GM23338 (cell line): ENCODE data around the gene PICALM. TPM values are rescaled to one million over a fixed set of nuclear protein-coding genes. Genes with fewer than 3 reads are reported as not detected.

Source experiments
- ATAC-seq: fragments of 200-7000 bp; cut with Tn5 transposase; 3 replicates; pipeline ENCODE4 v1.9.1; 2020
- DNase-seq: peaks from one replicate; pipeline ENCODE4 v3.0.0-alpha.2; 2015; ENCODE audit warnings: low spot score
- H2AFZ ChIP-seq: fragments of 200-600 bp; sonication (generic); 2 replicates; pipeline ENCODE4 v1.8.0; 2016; ENCODE audit warnings: antibody characterized with exemption, mild to moderate bottlenecking, moderate library complexity
- H3F3A ChIP-seq: fragments of 200-600 bp; sonication (generic); replicated peaks from 2 replicates; pipeline ENCODE4 v1.8.0; 2017; ENCODE audit warnings: antibody characterized with exemption, mixed run types, low read depth
- H3K27ac ChIP-seq: fragments of 200-600 bp; sonication (generic); 2 replicates; pipeline ENCODE4 v1.6.1; 2016; ENCODE audit warnings: low read depth
- H3K27me3 ChIP-seq: fragments of 200-600 bp; sonication (generic); 2 replicates; pipeline ENCODE4 v1.8.0; 2016; ENCODE audit warnings: mild to moderate bottlenecking, mixed run types, moderate library complexity; ENCODE audit not compliant: insufficient read depth
- H3K36me3 ChIP-seq: fragments of 200-600 bp; sonication (generic); 2 replicates; pipeline ENCODE4 v1.8.0; 2016; ENCODE audit warnings: mild to moderate bottlenecking; ENCODE audit not compliant: insufficient read depth
- H3K4me1 ChIP-seq: fragments of 200-600 bp; sonication (generic); 2 replicates; pipeline ENCODE4 v1.8.0; 2016; ENCODE audit warnings: mild to moderate bottlenecking, moderate library complexity; ENCODE audit not compliant: insufficient read depth
- H3K4me2 ChIP-seq: fragments of 200-600 bp; sonication (generic); 2 replicates; pipeline ENCODE4 v1.7.1; 2017; ENCODE audit warnings: mixed run types
- H3K4me3 ChIP-seq: fragments of 200-600 bp; sonication (generic); 2 replicates; pipeline ENCODE4 v1.6.1; 2016; ENCODE audit warnings: mixed run types
- H3K79me2 ChIP-seq: fragments of 200-600 bp; sonication (generic); replicated peaks from 2 replicates; pipeline ENCODE4 v1.8.0; 2017; ENCODE audit warnings: mild to moderate bottlenecking; ENCODE audit not compliant: insufficient read depth
- H3K9me2 ChIP-seq: fragments of 200-600 bp; sonication (generic); 2 replicates; pipeline ENCODE4 v1.8.0; 2017; ENCODE audit not compliant: insufficient read depth
- H4K20me1 ChIP-seq: fragments of 200-600 bp; sonication (generic); replicated peaks from 2 replicates; pipeline ENCODE4 v1.8.0; 2017; ENCODE audit warnings: mild to moderate bottlenecking; ENCODE audit not compliant: insufficient read depth
- H3K27ac Mint-ChIP-seq: 2 replicates; pipeline ENCODE4 v1.8.0; 2020; ENCODE audit warnings: inconsistent platforms, mild to moderate bottlenecking, moderate library complexity, mixed read lengths
- H3K27me3 Mint-ChIP-seq: 3 replicates; pipeline ENCODE4 v1.8.0; 2022; ENCODE audit warnings: low read depth, mild to moderate bottlenecking, moderate library complexity, mixed read lengths, inconsistent platforms; ENCODE audit not compliant: insufficient read depth, poor library complexity
- H3K36me3 Mint-ChIP-seq: 3 replicates; pipeline ENCODE4 v1.8.0; 2021; ENCODE audit warnings: low read depth, mild to moderate bottlenecking, inconsistent platforms, moderate library complexity, mixed read lengths
- H3K4me1 Mint-ChIP-seq: 3 replicates; pipeline ENCODE4 v1.8.0; 2020; ENCODE audit warnings: mild to moderate bottlenecking, inconsistent platforms, mixed read lengths
- H3K4me3 Mint-ChIP-seq: 3 replicates; pipeline ENCODE4 v1.8.0; 2021; ENCODE audit warnings: moderate library complexity, mild to moderate bottlenecking, inconsistent platforms, mixed read lengths
- H3K9me3 Mint-ChIP-seq: 3 replicates; pipeline ENCODE4 v1.8.0; 2020; ENCODE audit warnings: moderate library complexity, mild to moderate bottlenecking, inconsistent platforms, mixed read lengths
- JUNB ChIP-seq: IDR thresholded peaks from one replicate; pipeline ENCODE4 v1.6.1; 2016; ENCODE audit warnings: antibody characterized with exemption; ENCODE audit not compliant: unreplicated experiment
- STAT1 ChIP-seq: IDR thresholded peaks from one replicate; pipeline ENCODE4 v1.6.1; 2016; ENCODE audit warnings: antibody characterized with exemption; ENCODE audit not compliant: unreplicated experiment
- polyA plus RNA-seq: library from polyadenylated mRNA; unstranded; fragments of >200 nt; fragmentation: Nextera tagmentation; extraction: Ambion mirVana; gene quantifications from 2 replicates; pipeline ENCODE4 v1.2.1, GENCODE V29; 2016
- total RNA-seq: library from RNA; depleted of rRNA; stranded (reverse); fragments of >200 nt; shearing (Covaris generic); gene quantifications from 2 replicates; pipeline ENCODE4 v1.2.3, GENCODE V29; 2014
- TF ChIP-seq, protein P1 (sequence below): IDR thresholded peaks from 2 replicates; pipeline ENCODE4 v1.6.1; 2016; ENCODE audit warnings: antibody characterized with exemption
- TF ChIP-seq, protein P2 (sequence below): fragments of 250-450 bp; sonication (Bioruptor Pico); IDR thresholded peaks from 2 replicates; pipeline ENCODE4 v1.5.0; 2020; ENCODE audit warnings: mild to moderate bottlenecking, moderate library complexity
- TF ChIP-seq, protein P3 (sequence below), 2 experiments: fragments of 200-600 bp in 1 of 2; sonication (generic) in 1 of 2; conservative IDR thresholded peaks; 2 replicates each; pipeline versions ENCODE4 v1.5.1 to v1.6.1; 2016 to 2017; ENCODE audit warnings: antibody characterized with exemption in 2 of 2, low read depth in 2 of 2, mild to moderate bottlenecking in 2 of 2, moderate library complexity in 1 of 2

Gene PICALM
- total and polyA plus RNA-seq, 2 experiments from 2014 or later: 27.9 to 134 TPM

DNA sequence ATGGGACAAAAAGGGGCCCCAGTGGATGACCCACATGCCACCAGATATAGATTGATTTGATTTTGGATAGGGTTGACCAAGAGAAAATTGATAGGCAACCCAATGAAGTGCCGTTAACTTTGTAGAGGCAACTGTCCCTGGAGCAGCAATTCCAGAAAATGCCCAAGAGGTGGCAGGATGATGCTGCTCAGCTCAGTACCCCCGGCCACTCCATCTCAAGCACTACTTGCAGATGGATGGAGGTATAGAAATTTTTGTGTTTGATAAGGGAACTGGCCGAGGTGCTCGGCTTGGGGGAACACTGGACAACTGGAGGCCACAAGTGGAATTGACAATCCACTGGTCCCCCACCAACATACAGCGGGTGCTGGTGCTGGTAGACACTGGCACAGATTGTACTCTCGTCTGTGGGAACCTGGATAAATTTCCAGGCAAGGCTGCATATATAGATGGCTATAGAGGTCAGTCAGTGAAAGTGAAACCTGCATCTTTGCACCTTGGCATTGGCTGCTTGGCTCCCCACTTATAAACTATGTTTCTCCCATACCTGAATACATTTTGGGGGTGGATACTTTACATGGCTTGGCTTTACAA is 127.4 kb downstream of the PICALM start:
- no peaks in the 10 kb centered on the region for H4K20me1 ChIP-seq
- H3K27ac Mint-ChIP-seq: no peak overlapping the region
- H2AFZ ChIP-seq: no peak overlapping the region
- no peaks in the 10 kb centered on the region for H3K4me1 ChIP-seq
- no peak overlapping the region for H3K4me2 ChIP-seq
- no peak for TF ChIP-seq JUNB
- TF ChIP-seq, protein P1, sequence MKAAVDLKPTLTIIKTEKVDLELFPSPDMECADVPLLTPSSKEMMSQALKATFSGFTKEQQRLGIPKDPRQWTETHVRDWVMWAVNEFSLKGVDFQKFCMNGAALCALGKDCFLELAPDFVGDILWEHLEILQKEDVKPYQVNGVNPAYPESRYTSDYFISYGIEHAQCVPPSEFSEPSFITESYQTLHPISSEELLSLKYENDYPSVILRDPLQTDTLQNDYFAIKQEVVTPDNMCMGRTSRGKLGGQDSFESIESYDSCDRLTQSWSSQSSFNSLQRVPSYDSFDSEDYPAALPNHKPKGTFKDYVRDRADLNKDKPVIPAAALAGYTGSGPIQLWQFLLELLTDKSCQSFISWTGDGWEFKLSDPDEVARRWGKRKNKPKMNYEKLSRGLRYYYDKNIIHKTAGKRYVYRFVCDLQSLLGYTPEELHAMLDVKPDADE: no peak
- no peak for TF ChIP-seq STAT1
- TF ChIP-seq, protein P2, sequence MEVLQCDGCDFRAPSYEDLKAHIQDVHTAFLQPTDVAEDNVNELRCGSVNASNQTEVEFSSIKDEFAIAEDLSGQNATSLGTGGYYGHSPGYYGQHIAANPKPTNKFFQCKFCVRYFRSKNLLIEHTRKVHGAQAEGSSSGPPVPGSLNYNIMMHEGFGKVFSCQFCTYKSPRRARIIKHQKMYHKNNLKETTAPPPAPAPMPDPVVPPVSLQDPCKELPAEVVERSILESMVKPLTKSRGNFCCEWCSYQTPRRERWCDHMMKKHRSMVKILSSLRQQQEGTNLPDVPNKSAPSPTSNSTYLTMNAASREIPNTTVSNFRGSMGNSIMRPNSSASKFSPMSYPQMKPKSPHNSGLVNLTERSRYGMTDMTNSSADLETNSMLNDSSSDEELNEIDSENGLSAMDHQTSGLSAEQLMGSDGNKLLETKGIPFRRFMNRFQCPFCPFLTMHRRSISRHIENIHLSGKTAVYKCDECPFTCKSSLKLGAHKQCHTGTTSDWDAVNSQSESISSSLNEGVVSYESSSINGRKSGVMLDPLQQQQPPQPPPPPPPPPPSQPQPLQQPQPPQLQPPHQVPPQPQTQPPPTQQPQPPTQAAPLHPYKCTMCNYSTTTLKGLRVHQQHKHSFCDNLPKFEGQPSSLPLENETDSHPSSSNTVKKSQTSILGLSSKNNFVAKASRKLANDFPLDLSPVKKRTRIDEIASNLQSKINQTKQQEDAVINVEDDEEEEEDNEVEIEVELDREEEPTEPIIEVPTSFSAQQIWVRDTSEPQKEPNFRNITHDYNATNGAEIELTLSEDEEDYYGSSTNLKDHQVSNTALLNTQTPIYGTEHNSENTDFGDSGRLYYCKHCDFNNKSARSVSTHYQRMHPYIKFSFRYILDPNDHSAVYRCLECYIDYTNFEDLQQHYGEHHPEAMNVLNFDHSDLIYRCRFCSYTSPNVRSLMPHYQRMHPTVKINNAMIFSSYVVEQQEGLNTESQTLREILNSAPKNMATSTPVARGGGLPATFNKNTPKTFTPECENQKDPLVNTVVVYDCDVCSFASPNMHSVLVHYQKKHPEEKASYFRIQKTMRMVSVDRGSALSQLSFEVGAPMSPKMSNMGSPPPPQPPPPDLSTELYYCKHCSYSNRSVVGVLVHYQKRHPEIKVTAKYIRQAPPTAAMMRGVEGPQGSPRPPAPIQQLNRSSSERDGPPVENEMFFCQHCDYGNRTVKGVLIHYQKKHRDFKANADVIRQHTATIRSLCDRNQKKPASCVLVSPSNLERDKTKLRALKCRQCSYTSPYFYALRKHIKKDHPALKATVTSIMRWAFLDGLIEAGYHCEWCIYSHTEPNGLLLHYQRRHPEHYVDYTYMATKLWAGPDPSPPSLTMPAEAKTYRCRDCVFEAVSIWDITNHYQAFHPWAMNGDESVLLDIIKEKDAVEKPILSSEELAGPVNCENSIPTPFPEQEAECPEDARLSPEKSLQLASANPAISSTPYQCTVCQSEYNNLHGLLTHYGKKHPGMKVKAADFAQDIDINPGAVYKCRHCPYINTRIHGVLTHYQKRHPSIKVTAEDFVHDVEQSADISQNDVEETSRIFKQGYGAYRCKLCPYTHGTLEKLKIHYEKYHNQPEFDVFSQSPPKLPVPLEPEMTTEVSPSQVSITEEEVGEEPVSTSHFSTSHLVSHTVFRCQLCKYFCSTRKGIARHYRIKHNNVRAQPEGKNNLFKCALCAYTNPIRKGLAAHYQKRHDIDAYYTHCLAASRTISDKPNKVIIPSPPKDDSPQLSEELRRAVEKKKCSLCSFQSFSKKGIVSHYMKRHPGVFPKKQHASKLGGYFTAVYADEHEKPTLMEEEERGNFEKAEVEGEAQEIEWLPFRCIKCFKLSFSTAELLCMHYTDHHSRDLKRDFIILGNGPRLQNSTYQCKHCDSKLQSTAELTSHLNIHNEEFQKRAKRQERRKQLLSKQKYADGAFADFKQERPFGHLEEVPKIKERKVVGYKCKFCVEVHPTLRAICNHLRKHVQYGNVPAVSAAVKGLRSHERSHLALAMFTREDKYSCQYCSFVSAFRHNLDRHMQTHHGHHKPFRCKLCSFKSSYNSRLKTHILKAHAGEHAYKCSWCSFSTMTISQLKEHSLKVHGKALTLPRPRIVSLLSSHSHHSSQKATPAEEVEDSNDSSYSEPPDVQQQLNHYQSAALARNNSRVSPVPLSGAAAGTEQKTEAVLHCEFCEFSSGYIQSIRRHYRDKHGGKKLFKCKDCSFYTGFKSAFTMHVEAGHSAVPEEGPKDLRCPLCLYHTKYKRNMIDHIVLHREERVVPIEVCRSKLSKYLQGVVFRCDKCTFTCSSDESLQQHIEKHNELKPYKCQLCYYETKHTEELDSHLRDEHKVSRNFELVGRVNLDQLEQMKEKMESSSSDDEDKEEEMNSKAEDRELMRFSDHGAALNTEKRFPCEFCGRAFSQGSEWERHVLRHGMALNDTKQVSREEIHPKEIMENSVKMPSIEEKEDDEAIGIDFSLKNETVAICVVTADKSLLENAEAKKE (CRISPR knock-in tag): no peak
- TF ChIP-seq, protein P3, sequence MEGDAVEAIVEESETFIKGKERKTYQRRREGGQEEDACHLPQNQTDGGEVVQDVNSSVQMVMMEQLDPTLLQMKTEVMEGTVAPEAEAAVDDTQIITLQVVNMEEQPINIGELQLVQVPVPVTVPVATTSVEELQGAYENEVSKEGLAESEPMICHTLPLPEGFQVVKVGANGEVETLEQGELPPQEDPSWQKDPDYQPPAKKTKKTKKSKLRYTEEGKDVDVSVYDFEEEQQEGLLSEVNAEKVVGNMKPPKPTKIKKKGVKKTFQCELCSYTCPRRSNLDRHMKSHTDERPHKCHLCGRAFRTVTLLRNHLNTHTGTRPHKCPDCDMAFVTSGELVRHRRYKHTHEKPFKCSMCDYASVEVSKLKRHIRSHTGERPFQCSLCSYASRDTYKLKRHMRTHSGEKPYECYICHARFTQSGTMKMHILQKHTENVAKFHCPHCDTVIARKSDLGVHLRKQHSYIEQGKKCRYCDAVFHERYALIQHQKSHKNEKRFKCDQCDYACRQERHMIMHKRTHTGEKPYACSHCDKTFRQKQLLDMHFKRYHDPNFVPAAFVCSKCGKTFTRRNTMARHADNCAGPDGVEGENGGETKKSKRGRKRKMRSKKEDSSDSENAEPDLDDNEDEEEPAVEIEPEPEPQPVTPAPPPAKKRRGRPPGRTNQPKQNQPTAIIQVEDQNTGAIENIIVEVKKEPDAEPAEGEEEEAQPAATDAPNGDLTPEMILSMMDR (conservative IDR thresholded peaks at IDR 0.05; ENCODE audit: low read depth in 2 of 2): peak; percentile 78 to 88
- H3K4me3 ChIP-seq: no peak overlapping the region
- H3K9me3 Mint-ChIP-seq: peaks cover 22% of the 10 kb centered on the region
- H3K27me3 ChIP-seq: no peaks in the 10 kb centered on the region
- DNase-seq (peak; percentile 77), ATAC-seq (peak; percentile 95)
- peaks cover 9% of the 10 kb centered on the region; the same call in 2 of the 3 replicates for H3K36me3 Mint-ChIP-seq
- H3K4me3 Mint-ChIP-seq: no peak overlapping the region
- no peaks in the 10 kb centered on the region; the same call in 1 of the 2 replicates for H3K9me2 ChIP-seq
- no peaks in the 10 kb centered on the region for H3F3A ChIP-seq
- H3K27me3 Mint-ChIP-seq: peaks cover 5% of the 10 kb centered on the region
- no peaks in the 10 kb centered on the region for H3K4me1 Mint-ChIP-seq
- H3K79me2 ChIP-seq: no peaks in the 10 kb centered on the region
- H3K36me3 ChIP-seq: no peaks in the 10 kb centered on the region
- no peak overlapping the region for H3K27ac ChIP-seq
